Measurements from ENCODE around the gene NFIL3. TPM values are rescaled to one million over a fixed set of nuclear protein-coding genes. Genes with fewer than 3 reads are reported as not detected.

Gene NFIL3
- polyA plus RNA-seq, 6 donors from 2014 or later = 0.91 to 4.4 (median 2.2) TPM

DNA sequence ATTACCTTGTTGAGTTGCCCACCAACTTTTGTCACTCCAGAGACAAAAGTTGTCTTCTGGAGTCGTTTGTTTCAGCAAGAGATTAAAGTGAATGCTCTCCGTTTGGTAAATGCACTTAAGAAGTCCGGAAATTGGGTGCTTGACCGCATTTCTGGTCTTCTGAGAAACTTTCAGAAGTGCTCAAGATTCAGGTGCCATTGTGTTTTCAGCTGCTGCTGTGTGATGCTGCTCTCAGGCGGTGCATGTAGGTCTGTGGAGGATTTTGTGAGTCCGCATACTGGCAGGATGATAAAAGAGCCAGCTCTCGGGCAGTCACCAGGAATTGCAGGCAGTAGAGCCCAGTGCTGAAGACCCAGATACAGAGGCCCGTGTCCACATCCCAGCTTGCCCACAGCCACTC lies 5.9 kb upstream of the NFIL3 start:
- DNase-seq = no peak
- Mint-ChIP-seq H3K4me1 (peaks cover 14 to 18% (median 17%) of the 10 kb centered on the region in 3 donors), H3K27me3 (peaks cover 27 to 38% (median 33%) of the 10 kb centered on the region in 3 donors), H3K9me3 (peaks cover 0 to 1% (median 0%) of the 10 kb centered on the region in 7 donors), H3K4me3 (no peak overlapping the region), H3K27ac (no peak overlapping the region), H3K36me3 (no peaks in the 10 kb centered on the region)
- no peak for ATAC-seq (ENCODE audit: low read depth in 2 of 2)

DNA sequence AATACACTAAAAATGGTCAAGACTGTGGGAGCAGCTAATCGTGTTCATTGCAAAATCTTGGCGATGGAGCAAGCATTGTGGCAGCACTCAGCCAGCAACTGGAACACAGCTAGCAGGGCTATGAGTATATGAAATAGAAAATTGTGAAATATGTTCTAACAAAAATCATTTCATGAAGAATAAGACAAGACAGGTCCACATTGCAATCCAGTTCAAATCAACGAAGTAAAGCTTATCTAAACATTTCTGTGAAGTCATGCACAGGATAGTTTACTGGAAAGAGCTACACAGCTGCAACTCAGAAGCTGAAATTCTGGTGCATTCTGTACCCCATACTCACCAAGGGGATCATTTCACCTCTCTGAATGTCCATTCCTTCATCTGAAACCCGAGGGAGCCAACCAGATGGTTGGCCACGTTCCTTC lies 5.3 kb upstream of the NFIL3 start:
- ATAC-seq (ENCODE audit: low read depth in 2 of 2) (no peak), DNase-seq (no peak)
- Mint-ChIP-seq H3K9me3 (peaks cover 0 to 1% (median 0%) of the 10 kb centered on the region in 7 donors), H3K4me3 (no peak overlapping the region), H3K27me3 (peaks cover 28 to 39% (median 33%) of the 10 kb centered on the region in 3 donors), H3K27ac (no peak overlapping the region), H3K4me1 (peaks cover 17 to 19% (median 18%) of the 10 kb centered on the region in 3 donors), H3K36me3 (no peaks in the 10 kb centered on the region)

DNA sequence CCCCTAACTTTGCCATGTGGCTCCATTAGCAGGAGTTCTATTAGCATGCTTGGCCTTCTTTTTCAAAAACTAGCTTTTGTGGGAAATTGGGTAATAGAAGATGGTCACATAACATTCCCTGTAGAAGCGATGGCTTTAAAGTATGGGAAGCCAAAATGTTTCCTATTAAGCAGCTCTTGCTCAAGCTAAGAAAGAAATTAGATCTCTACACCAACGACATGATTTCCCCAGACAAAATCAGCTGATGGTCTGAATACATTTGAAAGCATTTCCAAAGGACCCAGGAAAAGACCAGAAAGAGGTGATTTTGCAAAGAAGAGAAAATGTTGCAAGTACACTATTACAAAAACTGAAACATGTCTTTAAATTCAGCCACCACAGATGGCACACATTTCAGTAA lies 4.8 kb upstream of the NFIL3 start:
- Mint-ChIP-seq H3K27ac (no peak overlapping the region), H3K4me1 (peaks cover 17 to 19% (median 18%) of the 10 kb centered on the region in 3 donors), H3K27me3 (peaks cover 28 to 39% (median 31%) of the 10 kb centered on the region in 3 donors), H3K9me3 (peaks cover 0 to 1% (median 0%) of the 10 kb centered on the region in 7 donors), H3K4me3 (peak overlapping the region in 1 of 8 donors; percentile 55), H3K36me3 (no peaks in the 10 kb centered on the region)
- ATAC-seq (ENCODE audit: low read depth in 2 of 2) = no peak
- DNase-seq = no peak

DNA sequence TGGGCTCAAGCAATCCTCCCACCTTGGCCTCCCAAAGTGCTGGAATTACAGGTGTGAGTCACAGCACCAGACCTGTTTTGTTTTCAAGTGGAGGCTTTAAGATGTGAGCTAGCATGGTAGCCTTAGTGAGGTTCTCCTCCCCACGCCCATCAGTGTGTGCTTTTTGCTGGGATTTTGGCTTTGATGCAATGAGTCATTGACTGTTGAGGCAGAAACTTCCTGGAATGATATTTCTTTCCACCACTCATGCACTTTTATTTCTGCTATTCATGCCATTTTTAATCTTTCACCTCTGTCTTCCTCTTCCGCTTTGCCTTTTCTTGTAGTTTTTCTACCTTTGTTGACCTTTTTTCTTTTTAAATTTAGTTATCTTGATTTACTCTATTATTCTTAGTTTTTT lies 4.2 kb upstream of the NFIL3 start:
- DNase-seq (no peak), ATAC-seq (ENCODE audit: low read depth in 2 of 2) (no peak)
- peak overlapping the region in 1 of 8 donors; percentile 55 for H3K4me3 Mint-ChIP-seq
- H3K4me1 Mint-ChIP-seq = peaks cover 22 to 23% (median 22%) of the 10 kb centered on the region in 3 donors
- peaks cover 27 to 44% (median 28%) of the 10 kb centered on the region in 3 donors for H3K27me3 Mint-ChIP-seq
- peaks cover 0 to 1% (median 0%) of the 10 kb centered on the region in 7 donors for H3K9me3 Mint-ChIP-seq
- H3K36me3 Mint-ChIP-seq = no peaks in the 10 kb centered on the region
- no peak overlapping the region for H3K27ac Mint-ChIP-seq

DNA sequence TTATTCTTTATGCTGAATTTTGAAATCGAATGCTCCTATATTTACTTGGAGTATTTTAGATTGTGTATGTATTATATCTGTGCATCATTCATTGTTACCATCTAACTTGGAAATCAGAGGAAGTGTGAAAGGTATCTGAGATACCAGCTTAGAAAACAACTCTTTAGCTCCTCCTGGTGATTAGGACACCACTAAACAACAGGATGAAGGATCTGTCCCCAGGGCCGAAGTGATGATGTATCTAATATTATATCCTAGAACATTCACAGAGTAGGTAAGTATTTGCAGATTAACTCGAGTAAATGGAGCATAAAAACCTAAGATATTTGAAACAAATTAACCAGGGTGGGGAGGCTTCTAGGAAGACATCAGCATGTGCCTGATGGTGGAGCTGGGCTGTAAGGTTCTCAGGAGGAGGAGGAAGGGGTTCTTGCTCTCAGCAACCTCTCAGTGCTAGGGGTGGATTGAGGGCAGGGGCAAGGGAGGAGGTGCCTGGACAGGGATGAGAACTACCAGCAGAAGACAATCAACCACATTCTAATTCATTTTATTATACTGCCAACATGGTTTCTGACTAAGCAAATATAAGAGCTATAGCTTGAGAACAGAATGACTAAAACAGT lies 2.6 kb upstream of the NFIL3 start:
- peaks cover 20 to 49% (median 30%) of the 10 kb centered on the region in 3 donors for H3K27me3 Mint-ChIP-seq
- ATAC-seq (ENCODE audit: low read depth in 2 of 2) (peak in 1 of 2 donors; percentile 15), DNase-seq (peak; percentile 39)
- H3K36me3 Mint-ChIP-seq = no peaks in the 10 kb centered on the region
- no peaks in the 10 kb centered on the region for H3K9me3 Mint-ChIP-seq
- H3K27ac Mint-ChIP-seq = peak overlapping the region in 1 of 6 donors; percentile 39
- H3K4me1 Mint-ChIP-seq = peaks cover 35 to 37% (median 37%) of the 10 kb centered on the region in 3 donors
- H3K4me3 Mint-ChIP-seq = peak overlapping the region in 5 of 8 donors; percentile 1 to 93 (median 92)

DNA sequence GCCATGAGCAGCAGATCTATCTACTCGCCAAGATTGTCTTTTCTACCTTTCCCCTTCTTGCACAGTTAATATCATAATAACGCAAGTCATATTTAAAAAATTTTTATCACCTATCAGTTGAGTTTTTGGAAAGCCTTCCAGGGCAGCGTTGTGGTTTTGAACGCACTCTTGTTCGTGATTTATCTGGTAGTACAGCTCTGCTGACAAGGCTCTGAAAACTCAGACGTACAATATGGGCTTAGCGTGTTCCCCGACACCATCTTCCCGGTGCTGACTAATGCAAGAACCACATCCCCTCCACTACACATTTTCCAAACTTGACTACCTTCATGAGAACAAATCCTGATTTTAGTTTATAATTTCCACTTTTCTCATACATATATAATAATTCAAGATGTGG lies 1.6 kb upstream of the NFIL3 start:
- peaks cover 25 to 48% (median 35%) of the 10 kb centered on the region in 3 donors for H3K27me3 Mint-ChIP-seq
- no peaks in the 10 kb centered on the region for H3K36me3 Mint-ChIP-seq
- peak overlapping the region; percentile 85 to 93 (median 92) for H3K4me3 Mint-ChIP-seq
- ATAC-seq (ENCODE audit: low read depth in 2 of 2) = no peak
- peak overlapping the region in 5 of 6 donors; percentile 71 to 94 (median 86) for H3K27ac Mint-ChIP-seq
- no peaks in the 10 kb centered on the region for H3K9me3 Mint-ChIP-seq
- DNase-seq = no peak
- peaks cover 37 to 40% (median 37%) of the 10 kb centered on the region in 3 donors for H3K4me1 Mint-ChIP-seq

DNA sequence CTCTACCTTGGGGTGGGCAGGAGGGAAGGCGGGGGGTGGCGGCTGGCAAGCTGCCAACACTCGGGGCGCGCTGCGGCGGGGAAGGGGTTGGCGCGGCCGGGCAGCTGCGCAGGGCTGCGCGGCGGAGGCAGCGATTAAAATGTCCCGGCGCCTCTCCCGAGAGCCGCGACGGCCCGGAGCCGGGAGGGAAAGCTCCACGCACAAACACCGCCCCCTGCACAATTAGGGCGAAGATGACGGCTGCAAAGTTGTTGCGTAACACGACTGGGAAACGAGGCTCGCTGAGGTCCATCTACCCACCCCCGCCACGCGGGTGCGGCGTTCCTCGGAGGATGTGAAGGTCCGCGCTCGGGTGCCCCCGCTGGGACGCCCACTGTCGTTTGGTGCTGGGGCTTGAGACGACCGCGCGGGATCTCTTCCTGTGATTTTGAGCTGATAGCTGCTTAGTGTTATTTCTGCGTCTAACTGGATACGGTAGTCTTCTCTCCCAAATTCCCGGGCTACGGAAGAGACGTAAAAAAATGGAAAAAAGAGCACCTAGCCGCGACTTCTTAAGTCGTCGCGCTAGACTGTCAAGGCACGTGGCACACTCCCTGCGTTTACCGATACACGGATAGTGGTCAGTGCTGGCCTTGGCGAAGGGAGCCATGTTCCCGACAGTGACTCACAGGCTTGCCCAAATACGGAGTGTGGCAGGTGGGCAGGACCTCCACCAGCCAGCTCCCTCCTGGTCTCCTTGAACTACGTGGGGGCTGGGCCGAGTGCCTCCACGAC lies 958 bp upstream of the NFIL3 start:
- H3K27me3 Mint-ChIP-seq = peaks cover 32 to 52% (median 42%) of the 10 kb centered on the region in 3 donors
- H3K36me3 Mint-ChIP-seq = no peaks in the 10 kb centered on the region
- ATAC-seq (ENCODE audit: low read depth in 2 of 2) (peak; percentile 13 to 46), DNase-seq (peak; percentile 66)
- H3K9me3 Mint-ChIP-seq = no peaks in the 10 kb centered on the region
- H3K4me3 Mint-ChIP-seq = peak overlapping the region; percentile 85 to 93 (median 92)
- H3K27ac Mint-ChIP-seq = peak overlapping the region; percentile 69 to 94 (median 88)
- peaks cover 37 to 41% (median 41%) of the 10 kb centered on the region in 3 donors for H3K4me1 Mint-ChIP-seq

DNA sequence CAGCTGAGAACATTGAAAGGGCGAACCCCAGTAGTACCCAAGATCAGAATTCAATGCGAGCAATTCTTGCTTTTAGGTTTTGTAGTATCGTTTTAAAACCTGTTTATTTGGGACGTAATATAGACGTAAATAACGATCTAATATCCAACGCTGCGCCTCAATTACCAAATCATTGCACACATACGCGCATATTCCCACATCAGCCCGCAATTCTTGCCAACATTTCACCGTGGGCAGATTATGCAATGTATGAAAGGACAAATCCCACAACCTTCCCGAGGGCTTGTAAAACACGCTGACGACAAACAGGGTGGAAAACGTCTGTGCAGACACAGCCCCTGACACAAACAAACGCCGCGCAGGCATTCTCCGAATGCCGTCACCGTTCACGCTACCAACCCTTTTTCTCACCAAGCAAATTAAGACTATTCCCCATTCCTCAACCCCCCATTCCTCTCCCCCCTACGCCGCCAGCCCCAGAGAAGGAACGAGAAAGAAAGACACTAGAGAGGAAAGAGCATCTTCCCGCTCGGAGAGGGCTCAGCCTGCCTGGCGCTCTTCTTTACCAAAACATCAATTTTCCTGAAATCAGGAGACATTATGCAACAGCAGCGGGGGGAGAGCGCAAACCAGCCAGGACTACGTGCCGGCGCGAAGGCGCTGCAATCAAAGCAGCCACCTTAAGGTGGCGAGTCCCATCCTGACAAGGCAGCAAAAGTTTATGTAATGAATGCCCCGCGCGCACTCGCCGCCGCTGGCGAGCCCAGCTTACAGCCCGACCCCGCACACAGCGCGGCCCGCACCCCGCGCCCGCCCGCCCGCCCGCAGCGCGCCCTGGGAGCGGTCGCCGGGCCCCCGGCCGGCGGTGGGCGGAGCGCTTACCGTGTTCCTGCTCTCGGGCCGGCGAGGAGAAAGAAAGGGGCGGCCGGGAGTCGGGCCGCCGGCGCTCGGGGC lies 597 bp downstream of the NFIL3 start:
- peak overlapping the region; percentile 90 to 98 (median 96) for H3K4me3 Mint-ChIP-seq
- H3K9me3 Mint-ChIP-seq = no peaks in the 10 kb centered on the region
- H3K27ac Mint-ChIP-seq = peak overlapping the region in 5 of 6 donors; percentile 35 to 97 (median 88)
- ATAC-seq (ENCODE audit: low read depth in 2 of 2) (peak; percentile 56 to 63), DNase-seq (peak; percentile 59)
- no peaks in the 10 kb centered on the region for H3K36me3 Mint-ChIP-seq
- peaks cover 27 to 48% (median 36%) of the 10 kb centered on the region in 3 donors for H3K27me3 Mint-ChIP-seq
- peaks cover 37 to 41% (median 41%) of the 10 kb centered on the region in 3 donors for H3K4me1 Mint-ChIP-seq

DNA sequence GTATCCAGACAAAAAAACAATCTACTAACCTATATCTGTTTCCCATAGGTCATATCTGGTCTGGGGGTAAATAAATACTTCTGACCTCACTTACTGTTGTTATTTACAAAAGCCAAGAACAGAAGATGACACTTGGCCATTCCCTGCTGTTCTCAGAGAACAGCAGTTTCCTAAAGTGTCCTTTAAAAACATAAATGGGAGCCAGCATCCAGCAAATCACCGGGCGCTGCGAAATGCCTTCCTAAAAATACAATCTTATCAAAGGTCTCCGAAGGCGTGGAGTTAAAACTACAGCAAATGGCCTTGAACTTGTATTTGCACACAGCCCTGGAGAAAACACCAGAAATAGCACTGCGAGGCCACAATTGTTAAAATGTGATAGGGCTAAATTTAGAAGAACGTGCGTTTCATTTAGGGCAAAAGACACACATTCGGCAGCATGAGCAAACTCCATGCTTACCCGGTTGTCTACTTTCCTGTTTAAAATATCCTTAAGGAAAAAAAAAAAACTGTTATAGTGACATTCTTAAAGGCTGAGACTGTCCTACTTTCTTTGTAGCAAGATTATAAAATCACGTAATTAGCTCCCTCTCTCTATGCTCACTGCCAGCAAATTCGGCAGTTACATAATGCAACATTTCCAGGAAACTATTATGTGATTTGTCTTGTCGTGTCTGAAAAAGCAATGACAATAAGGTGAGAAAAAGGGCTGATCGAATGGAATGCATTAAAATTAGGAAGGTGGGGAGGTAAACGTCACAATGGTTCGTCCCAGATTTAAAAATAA lies 1.5 kb downstream of the NFIL3 start:
- peaks cover 37 to 41% (median 41%) of the 10 kb centered on the region in 3 donors for H3K4me1 Mint-ChIP-seq

DNA sequence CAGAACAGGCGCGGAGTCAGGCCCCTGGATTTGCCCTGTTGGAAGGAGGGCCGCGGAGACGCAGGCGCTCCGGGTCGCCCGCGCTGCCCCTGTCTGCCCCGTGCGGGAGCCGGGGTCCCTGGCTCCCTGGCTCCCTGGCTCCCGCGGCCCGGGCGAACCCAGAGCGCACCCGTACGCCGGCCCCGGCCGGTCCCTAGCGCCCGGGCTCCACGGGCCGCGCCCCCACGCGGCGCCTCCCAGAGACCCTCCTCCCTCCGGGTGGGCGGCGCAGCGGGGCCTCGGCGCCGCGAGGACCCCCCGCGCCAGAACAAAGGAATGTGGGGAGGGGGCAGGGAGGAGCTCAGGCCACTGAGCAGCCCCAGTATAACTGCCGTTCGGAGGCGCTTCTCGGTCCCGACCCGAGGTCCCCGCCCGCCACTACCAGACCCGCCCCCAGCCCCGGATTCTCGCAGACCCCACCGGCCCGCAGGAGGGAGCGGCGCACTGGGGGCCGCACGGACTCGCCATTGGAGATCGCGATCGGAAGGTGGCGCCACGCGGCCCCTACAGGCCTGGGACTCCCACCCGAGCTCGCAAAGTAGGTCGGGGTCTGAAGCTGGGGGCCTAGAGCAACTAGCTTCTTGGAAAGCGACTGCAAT lies 2.4 kb downstream of the NFIL3 start:
- ATAC-seq (ENCODE audit: low read depth in 2 of 2) = no peak
- peak; percentile 9 for DNase-seq
- peak overlapping the region in 7 of 8 donors; percentile 50 to 98 (median 95) for H3K4me3 Mint-ChIP-seq
- peaks cover 32 to 56% (median 38%) of the 10 kb centered on the region in 3 donors for H3K27me3 Mint-ChIP-seq
- H3K36me3 Mint-ChIP-seq = no peaks in the 10 kb centered on the region
- peak overlapping the region in 1 of 6 donors; percentile 44 for H3K27ac Mint-ChIP-seq
- peaks cover 37 to 41% (median 41%) of the 10 kb centered on the region in 3 donors for H3K4me1 Mint-ChIP-seq
- no peaks in the 10 kb centered on the region for H3K9me3 Mint-ChIP-seq

More for the DNA sequence above, 1.5 kb downstream of the NFIL3 start:
- no peak for DNase-seq
- peaks cover 27 to 54% (median 37%) of the 10 kb centered on the region in 3 donors for H3K27me3 Mint-ChIP-seq
- peak overlapping the region in 3 of 6 donors; percentile 23 to 94 (median 87) for H3K27ac Mint-ChIP-seq
- no peaks in the 10 kb centered on the region for H3K36me3 Mint-ChIP-seq
- H3K4me3 Mint-ChIP-seq = peak overlapping the region; percentile 90 to 98 (median 96)
- no peak for ATAC-seq (ENCODE audit: low read depth in 2 of 2)
- H3K9me3 Mint-ChIP-seq = no peaks in the 10 kb centered on the region

DNA sequence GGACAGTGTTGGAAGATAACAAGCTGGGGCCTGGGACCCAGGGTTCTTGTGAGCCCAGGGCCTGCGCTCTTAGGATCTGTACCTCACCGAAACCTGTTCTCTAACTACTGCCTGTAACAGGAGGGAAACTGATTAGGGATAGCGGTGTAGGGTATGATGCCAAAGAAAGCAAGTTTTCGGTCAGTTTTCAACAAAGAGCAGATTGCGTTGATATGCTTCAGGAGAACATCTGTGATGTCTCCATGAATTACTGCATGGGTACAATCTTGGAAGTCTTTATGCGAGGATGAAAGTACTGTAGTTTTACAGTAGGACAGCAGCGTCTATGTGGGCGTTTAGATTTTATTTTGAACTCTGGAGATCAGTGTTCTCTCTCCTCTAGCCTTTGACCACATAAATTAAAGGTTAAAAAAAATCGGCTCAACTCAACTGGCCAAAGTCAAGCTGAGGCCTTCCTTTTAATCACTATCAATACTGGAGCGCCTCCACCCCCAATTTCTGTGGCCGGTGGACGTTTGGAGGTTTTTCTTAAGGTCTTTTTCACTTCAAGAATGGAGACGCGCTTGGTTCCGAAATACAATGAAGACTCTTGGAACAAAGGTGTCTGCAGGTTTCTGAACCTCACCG lies 3.0 kb downstream of the NFIL3 start:
- no peaks in the 10 kb centered on the region for H3K36me3 Mint-ChIP-seq
- DNase-seq = no peak
- peaks cover 33 to 38% (median 34%) of the 10 kb centered on the region in 3 donors for H3K4me1 Mint-ChIP-seq
- H3K27me3 Mint-ChIP-seq = peaks cover 32 to 56% (median 33%) of the 10 kb centered on the region in 3 donors
- H3K4me3 Mint-ChIP-seq = peak overlapping the region in 7 of 8 donors; percentile 26 to 50 (median 41)
- H3K27ac Mint-ChIP-seq = peak overlapping the region in 1 of 6 donors; percentile 44
- no peak for ATAC-seq (ENCODE audit: low read depth in 2 of 2)
- no peaks in the 10 kb centered on the region for H3K9me3 Mint-ChIP-seq

Data from naive B cell (primary cell).